Liver (tissue), 9 donors: ENCODE data around the gene TGFBR3. TPM values are rescaled to one million over a fixed set of nuclear protein-coding genes. Genes with fewer than 3 reads are reported as not detected.
A peak's percentile ranks its signal among the peaks of the same experiment; 100 is the strongest.

Source experiments
- DNase-seq: peaks from one replicate; pipeline ENCODE4 v3.0.0-alpha.2; 2017; ENCODE audit warnings: low spot score
- H3K27ac ChIP-seq, 2 donors: one replicate each; pipeline ENCODE4 v1.7.0; 2013; ENCODE audit warnings: inconsistent platforms in 2 of 2, low read length in 2 of 2, control low read depth in 1 of 2, low read depth in 1 of 2, mild to moderate bottlenecking in 1 of 2
- H3K27me3 ChIP-seq, 4 donors: one replicate each; pipeline versions ENCODE4 v1.6.1 to v1.7.0; 2013; ENCODE audit warnings: low read length in 3 of 4, inconsistent platforms in 1 of 4, mild to moderate bottlenecking in 1 of 4, moderate library complexity in 1 of 4; ENCODE audit not compliant: control insufficient read depth in 4 of 4, insufficient read depth in 4 of 4
- H3K36me3 ChIP-seq, 4 donors: one replicate each; pipeline versions ENCODE4 v1.6.1 to v1.7.0; 2013; ENCODE audit warnings: low read length in 3 of 4, mild to moderate bottlenecking in 3 of 4, low read depth in 1 of 4, moderate library complexity in 1 of 4; ENCODE audit not compliant: control insufficient read depth in 4 of 4, insufficient read depth in 3 of 4
- H3K4me1 ChIP-seq, 4 donors: one replicate each; pipeline versions ENCODE4 v1.6.1 to v1.7.0; 2013; ENCODE audit warnings: low read length in 3 of 4, mild to moderate bottlenecking in 3 of 4, moderate library complexity in 1 of 4; ENCODE audit not compliant: control insufficient read depth in 4 of 4, insufficient read depth in 4 of 4
- H3K4me3 ChIP-seq, 3 donors: one replicate each; pipeline versions ENCODE4 v1.6.1 to v1.7.0; 2013; ENCODE audit warnings: low read length in 3 of 3, control low read depth in 1 of 3, low read depth in 1 of 3, mild to moderate bottlenecking in 1 of 3
- H3K9ac ChIP-seq, 2 donors: one replicate each; pipeline ENCODE4 v1.7.0; 2013; ENCODE audit warnings: low read length in 2 of 2, mild to moderate bottlenecking in 2 of 2, moderate library complexity in 2 of 2, control low read depth in 1 of 2, low read depth in 1 of 2
- H3K9me3 ChIP-seq, 4 donors: one replicate each; pipeline versions ENCODE4 v1.6.1 to v1.7.0; 2013; ENCODE audit warnings: low read length in 3 of 4; ENCODE audit not compliant: control insufficient read depth in 4 of 4
- ATF3 ChIP-seq: IDR thresholded peaks from 2 replicates; pipeline ENCODE4 v1.6.1; 2016; ENCODE audit warnings: antibody characterized with exemption
- CTCF ChIP-seq: fragments of 150-350 bp; IDR thresholded peaks from 2 replicates; pipeline ENCODE4 v1.5.1; 2017; ENCODE audit warnings: improper control_type of control experiment, low read depth, low read length; ENCODE audit not compliant: missing input control
- EGR1 ChIP-seq, 2 donors: IDR thresholded peaks; 2 replicates each; pipeline ENCODE4 v1.6.1; 2016 to 2018; ENCODE audit warnings: antibody characterized with exemption in 2 of 2, low read depth in 2 of 2
- FOXA1 ChIP-seq: IDR thresholded peaks from 2 replicates; pipeline ENCODE4 v1.6.1; 2016; ENCODE audit warnings: antibody characterized with exemption
- FOXA2 ChIP-seq: IDR thresholded peaks from 2 replicates; pipeline ENCODE4 v1.6.1; 2016; ENCODE audit warnings: antibody characterized with exemption
- GABPA ChIP-seq, 2 donors: IDR thresholded peaks in 1 of 2; conservative IDR thresholded peaks in 1 of 2; 2 replicates each; pipeline ENCODE4 v1.6.1; 2016; ENCODE audit warnings: antibody characterized with exemption in 2 of 2, mild to moderate bottlenecking in 1 of 2, moderate library complexity in 1 of 2
- HNF4A ChIP-seq, 2 donors: conservative IDR thresholded peaks; 2 replicates each; pipeline ENCODE4 v1.6.1; 2016; ENCODE audit warnings: antibody characterized with exemption in 2 of 2, mild to moderate bottlenecking in 2 of 2
- HNF4G ChIP-seq: IDR thresholded peaks from 2 replicates; pipeline ENCODE4 v1.6.1; 2016; ENCODE audit warnings: antibody characterized with exemption
- JUND ChIP-seq, 2 donors: IDR thresholded peaks; 2 replicates each; pipeline ENCODE4 v1.6.1; 2016; ENCODE audit warnings: antibody characterized with exemption in 2 of 2
- MAX ChIP-seq: IDR thresholded peaks from 2 replicates; pipeline ENCODE4 v1.6.1; 2016; ENCODE audit warnings: antibody characterized with exemption
- NR2F2 ChIP-seq: IDR thresholded peaks from 2 replicates; pipeline ENCODE4 v1.6.1; 2016; ENCODE audit warnings: antibody characterized with exemption
- RAD21 ChIP-seq, 2 donors: IDR thresholded peaks; 2 replicates each; pipeline ENCODE4 v1.6.1; 2016; ENCODE audit warnings: antibody characterized with exemption in 2 of 2, mild to moderate bottlenecking in 2 of 2
- REST ChIP-seq: IDR thresholded peaks from 2 replicates; pipeline ENCODE4 v1.6.1; 2016; ENCODE audit warnings: antibody characterized with exemption, mild to moderate bottlenecking
- RXRA ChIP-seq, 2 donors: IDR thresholded peaks; 2 replicates each; pipeline ENCODE4 v1.6.1; 2017 to 2018; ENCODE audit warnings: antibody characterized with exemption in 2 of 2, mild to moderate bottlenecking in 1 of 2
- SP1 ChIP-seq: IDR thresholded peaks from 2 replicates; pipeline ENCODE4 v1.6.1; 2018; ENCODE audit warnings: antibody characterized with exemption, mild to moderate bottlenecking
- TAF1 ChIP-seq: conservative IDR thresholded peaks from 2 replicates; pipeline ENCODE4 v1.6.1; 2016; ENCODE audit warnings: antibody characterized with exemption, mild to moderate bottlenecking
- YY1 ChIP-seq: IDR thresholded peaks from 2 replicates; pipeline ENCODE4 v1.6.1; 2016; ENCODE audit warnings: antibody characterized with exemption, mild to moderate bottlenecking
- WGBS: extraction: QIAGEN DNeasy Blood & Tissue Kit; methylation state at CpG from one replicate; pipeline ENCODE4 v1.1.7; 2013; 5-methylcytosine and 5-hydroxymethylcytosine counted together
- polyA plus RNA-seq, 2 donors: library from polyadenylated mRNA; stranded (reverse) in 1 of 2; unstranded in 1 of 2; fragments of 200-250 nt in 1 of 2; fragments of >200 nt in 1 of 2; fragmentation: Nextera tagmentation in 1 of 2; extraction: Ambion mirVana in 1 of 2; gene quantifications; one replicate each; pipeline versions ENCODE4 v1.2.1 to v1.2.3, GENCODE V29; 2013 to 2015
- total RNA-seq, 2 donors: library from RNA; depleted of rRNA; stranded (reverse); fragments of >200 nt; gene quantifications; one replicate each; pipeline ENCODE4 v1.2.3, GENCODE V29; 2014
- TF ChIP-seq, protein P1 (sequence below): IDR thresholded peaks from 2 replicates; pipeline ENCODE4 v1.6.1; 2016; ENCODE audit warnings: antibody characterized with exemption
- donor health status: healthy.
- donor health status: healthy.
- donor health status: healthy.
- donor health status: healthy.
- donor health status: healthy.

The TGFBR3 gene
- total and polyA plus RNA-seq, 4 donors, result 6.1 to 19.3 (median 9.9) TPM

GRCh38 chr1:91770667-91771268 is 115.2 kb downstream of the TGFBR3 start:
- H3K9ac ChIP-seq, result no peak overlapping the region
- H3K9me3 ChIP-seq, result no peaks in the 10 kb centered on the region
- H3K4me3 ChIP-seq, result no peak overlapping the region
- DNase-seq, result no peak
- peaks cover 9 to 31% (median 17%) of the 10 kb centered on the region in 4 donors for H3K4me1 ChIP-seq
- H3K27ac ChIP-seq, result no peak overlapping the region
- TF ChIP-seq, protein P1, sequence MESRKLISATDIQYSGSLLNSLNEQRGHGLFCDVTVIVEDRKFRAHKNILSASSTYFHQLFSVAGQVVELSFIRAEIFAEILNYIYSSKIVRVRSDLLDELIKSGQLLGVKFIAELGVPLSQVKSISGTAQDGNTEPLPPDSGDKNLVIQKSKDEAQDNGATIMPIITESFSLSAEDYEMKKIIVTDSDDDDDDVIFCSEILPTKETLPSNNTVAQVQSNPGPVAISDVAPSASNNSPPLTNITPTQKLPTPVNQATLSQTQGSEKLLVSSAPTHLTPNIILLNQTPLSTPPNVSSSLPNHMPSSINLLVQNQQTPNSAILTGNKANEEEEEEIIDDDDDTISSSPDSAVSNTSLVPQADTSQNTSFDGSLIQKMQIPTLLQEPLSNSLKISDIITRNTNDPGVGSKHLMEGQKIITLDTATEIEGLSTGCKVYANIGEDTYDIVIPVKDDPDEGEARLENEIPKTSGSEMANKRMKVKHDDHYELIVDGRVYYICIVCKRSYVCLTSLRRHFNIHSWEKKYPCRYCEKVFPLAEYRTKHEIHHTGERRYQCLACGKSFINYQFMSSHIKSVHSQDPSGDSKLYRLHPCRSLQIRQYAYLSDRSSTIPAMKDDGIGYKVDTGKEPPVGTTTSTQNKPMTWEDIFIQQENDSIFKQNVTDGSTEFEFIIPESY, result no peak
- TF ChIP-seq RXRA (IDR thresholded peaks at IDR 0.05) (no peak), YY1 (no peak), EGR1 (IDR thresholded peaks at IDR 0.05; ENCODE audit: low read depth in 2 of 2) (no peak)
- H3K36me3 ChIP-seq, result no peaks in the 10 kb centered on the region
- 98% methylated on average over 4 of the region's 4 CpGs for WGBS
- no peaks in the 10 kb centered on the region for H3K27me3 ChIP-seq

DNA sequence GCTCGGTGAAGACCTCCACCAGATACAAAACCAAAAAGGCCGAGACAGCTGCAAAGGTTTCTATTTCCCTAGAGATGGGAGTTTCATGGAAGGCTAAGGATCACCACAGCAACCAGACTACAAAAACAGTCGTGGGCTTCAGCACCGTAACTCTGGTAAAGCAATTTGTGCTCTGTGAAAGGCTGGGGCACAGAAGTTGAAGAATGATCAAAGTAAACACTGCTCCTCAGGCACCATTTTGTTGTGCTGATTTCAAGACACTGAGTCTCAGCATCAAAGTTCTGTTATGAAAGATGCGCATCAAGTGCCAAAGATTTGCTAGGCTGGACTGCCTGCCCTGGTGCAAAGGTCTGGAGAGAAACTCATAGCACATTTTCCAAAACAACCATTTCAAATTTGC is 116.2 kb downstream of the TGFBR3 start:
- no peak for DNase-seq
- no peak overlapping the region for H3K9ac ChIP-seq
- TF ChIP-seq NR2F2 (no peak), SP1 (peak; percentile 70), FOXA2 (peak; percentile 37), CTCF (no peak), HNF4A (conservative IDR thresholded peaks at IDR 0.05) (peak; percentile 92 to 99), GABPA (IDR thresholded peaks at IDR 0.05 in 1 of 2, conservative IDR thresholded peaks at IDR 0.05 in 1 of 2) (no peak), MAX (peak; percentile 70), FOXA1 (no peak), ATF3 (no peak), TAF1 (no peak), HNF4G (peak; percentile 80), EGR1 (IDR thresholded peaks at IDR 0.05; ENCODE audit: low read depth in 2 of 2) (peak in 1 of 2 donors; percentile 43), YY1 (peak; percentile 94), RXRA (IDR thresholded peaks at IDR 0.05) (peak; percentile 37 to 83), REST (peak; percentile 63), RAD21 (IDR thresholded peaks at IDR 0.05) (peak; percentile 13 to 41), JUND (IDR thresholded peaks at IDR 0.05) (peak in 1 of 2 donors; percentile 76)
- TF ChIP-seq, protein P1, result peak; percentile 80
- H3K27ac ChIP-seq, result peak overlapping the region in 1 of 2 donors; percentile 61
- no peaks in the 10 kb centered on the region for H3K36me3 ChIP-seq
- WGBS, result 74% methylated on average over 5 of the region's 5 CpGs
- H3K9me3 ChIP-seq, result no peaks in the 10 kb centered on the region
- H3K4me3 ChIP-seq, result no peak overlapping the region
- H3K4me1 ChIP-seq, result peaks cover 4 to 28% (median 11%) of the 10 kb centered on the region in 4 donors
- no peaks in the 10 kb centered on the region for H3K27me3 ChIP-seq
